ENCODE results near the gene BORCS6. TPM values are rescaled to one million over a fixed set of nuclear protein-coding genes. Genes with fewer than 3 reads are reported as not detected.

The BORCS6 gene
- total and polyA plus RNA-seq, 9 of the 15 experiments (the other 6 are each of a cell fraction or from before 2014, with no cell fraction given) = 0.01 to 7.4 (median 2.3) TPM

DNA sequence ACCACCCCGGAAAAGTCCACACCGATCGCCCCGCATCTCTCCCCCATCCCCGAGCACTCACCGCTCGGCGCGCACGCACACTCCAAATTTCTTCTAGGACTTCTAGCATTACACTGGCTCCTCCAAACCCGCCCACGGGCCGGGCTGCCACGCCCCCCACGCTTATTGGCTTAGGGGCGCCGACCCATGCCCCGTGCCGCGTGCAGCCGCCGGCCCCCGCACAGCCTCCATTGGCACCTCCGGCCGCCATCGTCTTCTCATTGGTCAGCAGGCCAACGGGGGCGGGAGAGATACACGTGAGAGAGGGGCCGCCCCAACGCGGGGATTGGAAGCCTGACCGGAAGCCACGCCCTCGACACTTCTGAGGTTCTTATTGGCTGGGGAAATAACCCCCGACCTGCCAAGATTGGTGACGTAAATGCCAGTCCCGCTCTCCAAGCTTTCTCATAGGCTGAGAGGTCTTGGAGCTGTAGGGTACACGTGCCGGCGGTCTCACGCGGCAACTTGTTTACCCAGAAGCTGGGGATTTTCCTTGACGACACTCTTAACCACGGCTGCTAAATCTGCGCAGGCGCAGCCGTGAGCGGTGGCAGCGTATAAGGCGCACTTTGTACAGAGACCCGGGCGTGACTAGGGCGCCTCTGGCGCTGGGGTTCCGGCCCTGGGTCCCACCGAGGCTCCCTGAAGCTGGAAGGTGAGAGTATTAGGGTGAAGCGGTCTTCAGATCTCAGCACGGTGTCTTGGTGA, 33.6 kb downstream of the BORCS6 start (continued):
- TF ChIP-seq, protein P1, sequence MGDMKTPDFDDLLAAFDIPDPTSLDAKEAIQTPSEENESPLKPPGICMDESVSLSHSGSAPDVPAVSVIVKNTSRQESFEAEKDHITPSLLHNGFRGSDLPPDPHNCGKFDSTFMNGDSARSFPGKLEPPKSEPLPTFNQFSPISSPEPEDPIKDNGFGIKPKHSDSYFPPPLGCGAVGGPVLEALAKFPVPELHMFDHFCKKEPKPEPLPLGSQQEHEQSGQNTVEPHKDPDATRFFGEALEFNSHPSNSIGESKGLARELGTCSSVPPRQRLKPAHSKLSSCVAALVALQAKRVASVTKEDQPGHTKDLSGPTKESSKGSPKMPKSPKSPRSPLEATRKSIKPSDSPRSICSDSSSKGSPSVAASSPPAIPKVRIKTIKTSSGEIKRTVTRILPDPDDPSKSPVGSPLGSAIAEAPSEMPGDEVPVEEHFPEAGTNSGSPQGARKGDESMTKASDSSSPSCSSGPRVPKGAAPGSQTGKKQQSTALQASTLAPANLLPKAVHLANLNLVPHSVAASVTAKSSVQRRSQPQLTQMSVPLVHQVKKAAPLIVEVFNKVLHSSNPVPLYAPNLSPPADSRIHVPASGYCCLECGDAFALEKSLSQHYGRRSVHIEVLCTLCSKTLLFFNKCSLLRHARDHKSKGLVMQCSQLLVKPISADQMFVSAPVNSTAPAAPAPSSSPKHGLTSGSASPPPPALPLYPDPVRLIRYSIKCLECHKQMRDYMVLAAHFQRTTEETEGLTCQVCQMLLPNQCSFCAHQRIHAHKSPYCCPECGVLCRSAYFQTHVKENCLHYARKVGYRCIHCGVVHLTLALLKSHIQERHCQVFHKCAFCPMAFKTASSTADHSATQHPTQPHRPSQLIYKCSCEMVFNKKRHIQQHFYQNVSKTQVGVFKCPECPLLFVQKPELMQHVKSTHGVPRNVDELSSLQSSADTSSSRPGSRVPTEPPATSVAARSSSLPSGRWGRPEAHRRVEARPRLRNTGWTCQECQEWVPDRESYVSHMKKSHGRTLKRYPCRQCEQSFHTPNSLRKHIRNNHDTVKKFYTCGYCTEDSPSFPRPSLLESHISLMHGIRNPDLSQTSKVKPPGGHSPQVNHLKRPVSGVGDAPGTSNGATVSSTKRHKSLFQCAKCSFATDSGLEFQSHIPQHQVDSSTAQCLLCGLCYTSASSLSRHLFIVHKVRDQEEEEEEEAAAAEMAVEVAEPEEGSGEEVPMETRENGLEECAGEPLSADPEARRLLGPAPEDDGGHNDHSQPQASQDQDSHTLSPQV (IDR thresholded peaks at IDR 0.05) = no peak
- TF ChIP-seq SMC3 (conservative IDR thresholded peaks at IDR 0.05; ENCODE audit: insufficient read depth, low read depth, low read length) = no peak
- no peak for TF ChIP-seq ARHGAP35 (IDR thresholded peaks at IDR 0.05; ENCODE audit: partially characterized antibody)
- TF ChIP-seq RHOXF2B (CRISPR knock-in tag; conservative IDR thresholded peaks at IDR 0.05) = no peak
- TF ChIP-seq, protein P2, sequence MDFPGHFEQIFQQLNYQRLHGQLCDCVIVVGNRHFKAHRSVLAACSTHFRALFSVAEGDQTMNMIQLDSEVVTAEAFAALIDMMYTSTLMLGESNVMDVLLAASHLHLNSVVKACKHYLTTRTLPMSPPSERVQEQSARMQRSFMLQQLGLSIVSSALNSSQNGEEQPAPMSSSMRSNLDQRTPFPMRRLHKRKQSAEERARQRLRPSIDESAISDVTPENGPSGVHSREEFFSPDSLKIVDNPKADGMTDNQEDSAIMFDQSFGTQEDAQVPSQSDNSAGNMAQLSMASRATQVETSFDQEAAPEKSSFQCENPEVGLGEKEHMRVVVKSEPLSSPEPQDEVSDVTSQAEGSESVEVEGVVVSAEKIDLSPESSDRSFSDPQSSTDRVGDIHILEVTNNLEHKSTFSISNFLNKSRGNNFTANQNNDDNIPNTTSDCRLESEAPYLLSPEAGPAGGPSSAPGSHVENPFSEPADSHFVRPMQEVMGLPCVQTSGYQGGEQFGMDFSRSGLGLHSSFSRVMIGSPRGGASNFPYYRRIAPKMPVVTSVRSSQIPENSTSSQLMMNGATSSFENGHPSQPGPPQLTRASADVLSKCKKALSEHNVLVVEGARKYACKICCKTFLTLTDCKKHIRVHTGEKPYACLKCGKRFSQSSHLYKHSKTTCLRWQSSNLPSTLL (IDR thresholded peaks at IDR 0.05) = 0 out of 2 replicates have a peak, but pooled peaks have one; percentile 15
- TF ChIP-seq CXXC5 (CRISPR knock-in tag; IDR thresholded peaks at IDR 0.05) = peak; percentile 88
- TF ChIP-seq HDAC2 (IDR thresholded peaks at IDR 0.05) = peak; percentile 34; the same call in 1 of the 2 replicates
- TF ChIP-seq, protein P3, sequence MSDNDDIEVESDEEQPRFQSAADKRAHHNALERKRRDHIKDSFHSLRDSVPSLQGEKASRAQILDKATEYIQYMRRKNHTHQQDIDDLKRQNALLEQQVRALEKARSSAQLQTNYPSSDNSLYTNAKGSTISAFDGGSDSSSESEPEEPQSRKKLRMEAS (CRISPR knock-in tag; IDR thresholded peaks at IDR 0.05) = peak; percentile 97
- TF ChIP-seq CREBBP (IDR thresholded peaks at IDR 0.05; ENCODE audit: low read depth, low read length) = no peak
- TF ChIP-seq ZNF23 (CRISPR knock-in tag; IDR thresholded peaks at IDR 0.05) = no peak
- TF ChIP-seq HDAC8 (tag; IDR thresholded peaks at IDR 0.05) = no peak
- TF ChIP-seq ZNF584 (CRISPR knock-in tag; IDR thresholded peaks at IDR 0.05; ENCODE audit: low read depth) = no peak
- no peak for TF ChIP-seq MAFK (IDR thresholded peaks at IDR 0.05; ENCODE audit: low read length)
- TF ChIP-seq, protein P4, sequence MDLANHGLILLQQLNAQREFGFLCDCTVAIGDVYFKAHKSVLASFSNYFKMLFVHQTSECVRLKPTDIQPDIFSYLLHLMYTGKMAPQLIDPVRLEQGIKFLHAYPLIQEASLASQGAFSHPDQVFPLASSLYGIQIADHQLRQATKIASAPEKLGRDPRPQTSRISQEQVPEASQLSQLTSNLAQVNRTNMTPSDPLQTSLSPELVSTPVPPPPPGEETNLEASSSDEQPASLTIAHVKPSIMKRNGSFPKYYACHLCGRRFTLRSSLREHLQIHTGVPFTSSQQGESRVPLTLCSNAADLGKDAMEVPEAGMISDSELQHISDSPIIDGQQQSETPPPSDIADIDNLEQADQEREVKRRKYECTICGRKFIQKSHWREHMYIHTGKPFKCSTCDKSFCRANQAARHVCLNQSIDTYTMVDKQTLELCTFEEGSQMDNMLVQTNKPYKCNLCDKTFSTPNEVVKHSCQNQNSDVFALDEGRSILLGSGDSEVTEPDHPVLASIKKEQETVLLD (IDR thresholded peaks at IDR 0.05) = peak; percentile 25; the same call in 1 of the 2 replicates
- no peak for TF ChIP-seq ZNF766 (CRISPR knock-in tag; conservative IDR thresholded peaks at IDR 0.05)
- peak; percentile 55; the same call in 1 of the 2 replicates for TF ChIP-seq RFX5 (IDR thresholded peaks at IDR 0.05; ENCODE audit: low read depth, low read length)
- TF ChIP-seq, protein P5, sequence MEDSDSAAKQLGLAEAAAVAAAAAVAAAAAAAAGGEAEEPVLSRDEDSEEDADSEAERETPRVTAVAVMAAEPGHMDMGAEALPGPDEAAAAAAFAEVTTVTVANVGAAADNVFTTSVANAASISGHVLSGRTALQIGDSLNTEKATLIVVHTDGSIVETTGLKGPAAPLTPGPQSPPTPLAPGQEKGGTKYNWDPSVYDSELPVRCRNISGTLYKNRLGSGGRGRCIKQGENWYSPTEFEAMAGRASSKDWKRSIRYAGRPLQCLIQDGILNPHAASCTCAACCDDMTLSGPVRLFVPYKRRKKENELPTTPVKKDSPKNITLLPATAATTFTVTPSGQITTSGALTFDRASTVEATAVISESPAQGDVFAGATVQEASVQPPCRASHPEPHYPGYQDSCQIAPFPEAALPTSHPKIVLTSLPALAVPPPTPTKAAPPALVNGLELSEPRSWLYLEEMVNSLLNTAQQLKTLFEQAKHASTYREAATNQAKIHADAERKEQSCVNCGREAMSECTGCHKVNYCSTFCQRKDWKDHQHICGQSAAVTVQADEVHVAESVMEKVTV (CRISPR knock-in tag; IDR thresholded peaks at IDR 0.05) = no peak
- TF ChIP-seq HNRNPUL1 (IDR thresholded peaks at IDR 0.05; ENCODE audit: low read length) = no peak
- TF ChIP-seq TAF1 (IDR thresholded peaks at IDR 0.05; ENCODE audit: control insufficient read depth, extremely low read depth, insufficient read depth, low read length, severe bottlenecking) = peak; percentile 66
